HG03135 (cell line): ENCODE measurements around the gene GTPBP3.
"Not testable (repeated sequence)": the region's sequence is repeated elsewhere in the genome, so short reads cannot be mapped to it uniquely, and the experiment has no call there.

ENCODE experiments used
- ATAC-seq: cut with Tn5 transposase; IDR thresholded peaks from one replicate; pipeline ENCODE4 v1.9.1; 2021; ENCODE audit warnings: mild to moderate bottlenecking, moderate library complexity; ENCODE audit not compliant: unreplicated experiment

GTPBP3 gene

GRCh38 chr19:17341386-17341785, 4.0 kb downstream of the GTPBP3 start:
- ATAC-seq, result no peak

GRCh38 chr19:17341845-17342244, 4.5 kb downstream of the GTPBP3 start:
- ATAC-seq, result no peak

GRCh38 chr19:17346109-17346671, 8.8 kb downstream of the GTPBP3 start:
- ATAC-seq, result no peak

- ATAC-seq, result no peak
These were observed 10.0 kb downstream of the GTPBP3 start for GRCh38 chr19:17347361-17347760.

- no peak for ATAC-seq
These were observed 10.5 kb downstream of the GTPBP3 start for GRCh38 chr19:17347877-17348276.

GRCh38 chr19:17348700-17349099, 11.3 kb downstream of the GTPBP3 start:
- ATAC-seq, result no peak

GRCh38 chr19:17351815-17352435, 14.6 kb downstream of the GTPBP3 start:
- ATAC-seq, result no peak

GRCh38 chr19:17352608-17353280, 15.4 kb downstream of the GTPBP3 start:
- no peak for ATAC-seq

- no peak for ATAC-seq
These were observed 16.0 kb downstream of the GTPBP3 start for GRCh38 chr19:17353386-17353785.

- ATAC-seq, result no peak
These were observed 19.8 kb downstream of the GTPBP3 start for GRCh38 chr19:17357078-17357666.

GRCh38 chr19:17357724-17358123, 20.4 kb downstream of the GTPBP3 start:
- no peak for ATAC-seq

- no peak for ATAC-seq
These were observed 21.0 kb downstream of the GTPBP3 start for GRCh38 chr19:17358395-17358794.

GRCh38 chr19:17359905-17360800, 22.8 kb downstream of the GTPBP3 start:
- no peak for ATAC-seq

GRCh38 chr19:17363852-17364605, 26.7 kb downstream of the GTPBP3 start:
- not testable (repeated sequence) for ATAC-seq

GRCh38 chr19:17365361-17365760, 28.0 kb downstream of the GTPBP3 start:
- ATAC-seq, result no peak

GRCh38 chr19:17370026-17370587, 32.8 kb downstream of the GTPBP3 start:
- peak; percentile 76 for ATAC-seq

- no peak for ATAC-seq
These were observed 39.7 kb downstream of the GTPBP3 start, which contains the start of gene PLVAP for GRCh38 chr19:17376935-17377600. Gene PLVAP, minus strand, starts transcription at chr19:17377342. Its CDS starts 54 bp downstream, at chr19:17377288.

- ATAC-seq, result no peak
These were observed 40.9 kb downstream of the GTPBP3 start for GRCh38 chr19:17378271-17378670.

- no peak for ATAC-seq
These were observed 41.9 kb downstream of the GTPBP3 start for GRCh38 chr19:17379221-17379631.
